Lung (tissue), 12 donors: Measurements from ENCODE around the gene C1orf167. TPM values are rescaled to one million over a fixed set of nuclear protein-coding genes. Genes with fewer than 3 reads are reported as not detected.

Experiments
- ATAC-seq: fragments of 200-7000 bp; cut with Tn5 transposase; one replicate; pipeline ENCODE4 v1.9.1; 2020; ENCODE audit warnings: moderate number of reproducible peaks; ENCODE audit not compliant: insufficient read depth, low FRiP score
- DNase-seq, 3 donors: peaks; one replicate each; pipeline ENCODE4 v3.0.0-alpha.2; 2013 to 2017
- H3K27ac ChIP-seq, 2 donors: one replicate each; pipeline ENCODE4 v1.5.1; 2013; ENCODE audit warnings: mild to moderate bottlenecking in 2 of 2, moderate library complexity in 2 of 2, control low read depth in 1 of 2, inconsistent platforms in 1 of 2, low read depth in 1 of 2, low read length in 1 of 2
- H3K27me3 ChIP-seq, 3 donors: one replicate each; pipeline ENCODE4 v1.5.1; 2013; ENCODE audit warnings: low read length in 2 of 3; ENCODE audit not compliant: control insufficient read depth in 3 of 3, insufficient read depth in 3 of 3
- H3K36me3 ChIP-seq, 4 donors: one replicate each; pipeline ENCODE4 v1.5.1; 2013; ENCODE audit warnings: low read length in 4 of 4, mild to moderate bottlenecking in 1 of 4, moderate library complexity in 1 of 4; ENCODE audit not compliant: control insufficient read depth in 4 of 4, insufficient read depth in 4 of 4
- H3K4me1 ChIP-seq, 5 donors: one replicate each; pipeline ENCODE4 v1.5.1; 2013; ENCODE audit warnings: low read length in 5 of 5, mild to moderate bottlenecking in 2 of 5, moderate library complexity in 1 of 5; ENCODE audit not compliant: control insufficient read depth in 5 of 5, insufficient read depth in 5 of 5
- H3K4me3 ChIP-seq: one replicate; pipeline ENCODE4 v1.5.1; 2013; ENCODE audit warnings: mild to moderate bottlenecking, control low read depth, moderate library complexity
- H3K9ac ChIP-seq, 2 donors: one replicate each; pipeline ENCODE4 v1.5.1; 2013; ENCODE audit warnings: low read length in 2 of 2, control low read depth in 1 of 2; ENCODE audit not compliant: insufficient read depth in 1 of 2
- H3K9me3 ChIP-seq, 4 donors: one replicate each; pipeline ENCODE4 v1.5.1; 2013; ENCODE audit warnings: low read length in 3 of 4, mild to moderate bottlenecking in 1 of 4, moderate library complexity in 1 of 4; ENCODE audit not compliant: control insufficient read depth in 4 of 4, insufficient read depth in 3 of 4
- CTCF ChIP-seq: IDR thresholded peaks from 2 replicates; pipeline ENCODE4 v1.5.1; 2012; ENCODE audit warnings: mild to moderate bottlenecking; ENCODE audit errors: control extremely low read depth, extremely low read depth
- WGBS, 2 donors: extraction: QIAGEN DNeasy Blood & Tissue Kit; methylation state at CpG; one replicate each; pipeline ENCODE4 v1.1.7; 2013; 5-methylcytosine and 5-hydroxymethylcytosine counted together
- polyA plus RNA-seq, 2 donors: library from polyadenylated mRNA; stranded (reverse); fragments of 200-250 nt; gene quantifications; one replicate each; pipeline ENCODE4 v1.2.1, GENCODE V29; 2013
- total RNA-seq, 2 donors: library from RNA; depleted of rRNA in 1 of 2; stranded (reverse); fragments of >200 nt in 1 of 2; gene quantifications; one replicate each; pipeline ENCODE4 v1.2.1, GENCODE V29; 2014 to 2021
- donor health status: control.
- donor health status: control.
- donor health status: Bipolar disorder and iron deficiency.
- donor health status: healthy.
- donor health status: DM: yes; HTN: yes; CAD: no.

Gene C1orf167
- total and polyA plus RNA-seq, 4 donors, result 0.91 to 11.3 (median 9.1) TPM

GRCh38 chr1:11793819-11794218, 31.8 kb downstream of the C1orf167 start:
- no peak for TF ChIP-seq CTCF
- H3K4me3 ChIP-seq, result no peak overlapping the region
- H3K27ac ChIP-seq, result peak overlapping the region in 1 of 2 donors; percentile 70
- DNase-seq (no peak), ATAC-seq (no peak)
- WGBS, 2 donors, result 95 to 96% methylated on average over 15 of the region's 15 CpGs
- peaks cover 0 to 37% (median 0%) of the 10 kb centered on the region in 5 donors for H3K4me1 ChIP-seq
- peaks cover 10 to 52% (median 34%) of the 10 kb centered on the region in 4 donors for H3K36me3 ChIP-seq
- H3K9ac ChIP-seq, result no peak overlapping the region
- no peaks in the 10 kb centered on the region for H3K9me3 ChIP-seq
- no peaks in the 10 kb centered on the region for H3K27me3 ChIP-seq

- Histone ChIP-seq H3K9me3 (no peaks in the 10 kb centered on the region), H3K27me3 (no peaks in the 10 kb centered on the region), H3K36me3 (peaks cover 10 to 55% (median 34%) of the 10 kb centered on the region in 4 donors), H3K4me3 (no peak overlapping the region), H3K9ac (no peak overlapping the region), H3K27ac (peak overlapping the region in 1 of 2 donors; percentile 70), H3K4me1 (peaks cover 0 to 30% (median 0%) of the 10 kb centered on the region in 5 donors)
- 91 to 94% methylated on average over 19 of the region's 19 CpGs for WGBS, 2 donors
- no peak for TF ChIP-seq CTCF
- no peak for ATAC-seq
- DNase-seq, result no peak
Observed at GRCh38 chr1:11794446-11795237, 32.6 kb downstream of the C1orf167 start.

DNA sequence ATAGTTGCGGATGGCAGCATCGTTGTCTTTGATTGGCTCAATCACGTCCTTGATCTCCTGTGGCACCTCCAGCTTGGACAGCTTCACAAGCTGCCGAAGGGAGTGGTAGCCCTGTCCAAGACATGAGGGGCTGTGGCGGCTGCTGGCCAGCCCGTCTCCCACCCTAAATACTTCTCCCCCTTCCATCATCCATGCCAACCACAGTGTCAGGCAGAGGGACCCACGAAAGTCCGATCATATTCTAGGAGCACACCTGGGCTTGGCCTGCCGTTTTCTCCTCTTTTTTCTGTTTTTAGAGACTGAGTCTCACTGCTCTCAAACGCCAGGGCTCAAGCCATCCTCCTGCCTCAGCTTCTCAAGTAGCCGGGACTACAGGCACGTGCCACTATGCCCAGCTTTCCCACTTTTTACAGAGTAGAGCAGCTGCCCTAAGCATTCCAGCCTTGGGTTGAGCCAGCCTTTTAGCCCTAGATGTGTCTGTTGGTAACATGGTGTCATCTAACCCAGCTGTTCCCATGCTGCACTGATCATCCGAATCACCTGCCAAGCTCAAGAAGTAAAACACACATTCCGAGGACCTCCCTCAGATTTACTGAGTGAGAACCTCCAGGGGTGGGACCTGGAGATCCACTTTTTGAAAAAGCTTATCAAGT, 33.4 kb downstream of the C1orf167 start:
- no peak for TF ChIP-seq CTCF
- Histone ChIP-seq H3K4me3 (no peak overlapping the region), H3K36me3 (peaks cover 10 to 56% (median 34%) of the 10 kb centered on the region in 4 donors), H3K27me3 (no peaks in the 10 kb centered on the region), H3K27ac (peak overlapping the region in 1 of 2 donors; percentile 70), H3K9me3 (no peaks in the 10 kb centered on the region), H3K9ac (no peak overlapping the region), H3K4me1 (peaks cover 0 to 23% (median 0%) of the 10 kb centered on the region in 5 donors)
- DNase-seq (no peak), ATAC-seq (no peak)
- 91 to 95% methylated on average over 13 to 14 of the region's 14 CpGs for WGBS, 2 donors
